RWPE2 (cell line): Measurements from ENCODE around the gene CLK2.

Source experiments
- ATAC-seq: fragments of 200-7000 bp; cut with Tn5 transposase; 3 replicates; pipeline ENCODE4 v1.9.1; 2021; ENCODE audit warnings: low read depth
- DNase-seq: peaks from one replicate; pipeline ENCODE4 v3.0.0-alpha.2; 2020; ENCODE audit warnings: low spot score
- H3K27ac ChIP-seq: fragments of 450-650 bp; 2 replicates; pipeline ENCODE4 v1.5.1; 2017; ENCODE audit warnings: mild to moderate bottlenecking; ENCODE audit not compliant: poor library complexity, severe bottlenecking
- H3K27me3 ChIP-seq: fragments of 250-450 bp; sonication (Bioruptor Pico); 2 replicates; pipeline ENCODE4 v1.5.1; 2021; ENCODE audit warnings: mild to moderate bottlenecking, moderate library complexity; ENCODE audit not compliant: insufficient read depth, poor library complexity, severe bottlenecking
- H3K36me3 ChIP-seq: fragments of 250-450 bp; sonication (Bioruptor Pico); 2 replicates; pipeline ENCODE4 v1.5.1; 2020; ENCODE audit warnings: low read depth, mild to moderate bottlenecking, moderate library complexity
- H3K4me1 ChIP-seq: fragments of 250-450 bp; sonication (Bioruptor Pico); 2 replicates; pipeline ENCODE4 v1.5.1; 2021; ENCODE audit warnings: mild to moderate bottlenecking, moderate library complexity; ENCODE audit not compliant: insufficient read depth, poor library complexity, severe bottlenecking
- H3K4me3 ChIP-seq: fragments of 250-450 bp; sonication (Bioruptor Pico); 2 replicates; pipeline ENCODE4 v1.5.1; 2021; ENCODE audit warnings: mild to moderate bottlenecking, moderate library complexity; ENCODE audit not compliant: severe bottlenecking
- H3K9me3 ChIP-seq: fragments of 250-450 bp; sonication (Bioruptor Pico); 2 replicates; pipeline ENCODE4 v1.5.1; 2021; ENCODE audit warnings: mild to moderate bottlenecking, moderate library complexity; ENCODE audit not compliant: severe bottlenecking
- TF ChIP-seq, protein P1 (sequence below): fragments of 450-650 bp; IDR thresholded peaks from one replicate; pipeline ENCODE4 v1.5.1; 2017; ENCODE audit warnings: mild to moderate bottlenecking, moderate library complexity; ENCODE audit not compliant: poor library complexity, severe bottlenecking

Gene CLK2

GRCh38 chr1:155320252-155320651 is 46.9 kb upstream of the CLK2 start:
- no peak for DNase-seq
- TF ChIP-seq, protein P1, sequence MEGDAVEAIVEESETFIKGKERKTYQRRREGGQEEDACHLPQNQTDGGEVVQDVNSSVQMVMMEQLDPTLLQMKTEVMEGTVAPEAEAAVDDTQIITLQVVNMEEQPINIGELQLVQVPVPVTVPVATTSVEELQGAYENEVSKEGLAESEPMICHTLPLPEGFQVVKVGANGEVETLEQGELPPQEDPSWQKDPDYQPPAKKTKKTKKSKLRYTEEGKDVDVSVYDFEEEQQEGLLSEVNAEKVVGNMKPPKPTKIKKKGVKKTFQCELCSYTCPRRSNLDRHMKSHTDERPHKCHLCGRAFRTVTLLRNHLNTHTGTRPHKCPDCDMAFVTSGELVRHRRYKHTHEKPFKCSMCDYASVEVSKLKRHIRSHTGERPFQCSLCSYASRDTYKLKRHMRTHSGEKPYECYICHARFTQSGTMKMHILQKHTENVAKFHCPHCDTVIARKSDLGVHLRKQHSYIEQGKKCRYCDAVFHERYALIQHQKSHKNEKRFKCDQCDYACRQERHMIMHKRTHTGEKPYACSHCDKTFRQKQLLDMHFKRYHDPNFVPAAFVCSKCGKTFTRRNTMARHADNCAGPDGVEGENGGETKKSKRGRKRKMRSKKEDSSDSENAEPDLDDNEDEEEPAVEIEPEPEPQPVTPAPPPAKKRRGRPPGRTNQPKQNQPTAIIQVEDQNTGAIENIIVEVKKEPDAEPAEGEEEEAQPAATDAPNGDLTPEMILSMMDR, result no peak
- H3K27me3 ChIP-seq, result no peaks in the 10 kb centered on the region
- H3K36me3 ChIP-seq, result peaks cover 52% of the 10 kb centered on the region
- H3K4me1 ChIP-seq, result no peaks in the 10 kb centered on the region
- ATAC-seq, result no peak
- peak overlapping the region; percentile 83 for H3K27ac ChIP-seq
- H3K4me3 ChIP-seq, result no peak overlapping the region
- H3K9me3 ChIP-seq, result no peaks in the 10 kb centered on the region

- H3K9me3 ChIP-seq, result no peaks in the 10 kb centered on the region
- H3K4me1 ChIP-seq, result no peaks in the 10 kb centered on the region
- no peaks in the 10 kb centered on the region for H3K27me3 ChIP-seq
- TF ChIP-seq, protein P1, result no peak
- no peak overlapping the region for H3K4me3 ChIP-seq
- H3K27ac ChIP-seq, result peak overlapping the region; percentile 83
- peaks cover 59% of the 10 kb centered on the region for H3K36me3 ChIP-seq
- ATAC-seq (no peak), DNase-seq (no peak)
These were observed 46.2 kb upstream of the CLK2 start for GRCh38 chr1:155319536-155319935.

- no peak overlapping the region for H3K27ac ChIP-seq
- peaks cover 74% of the 10 kb centered on the region for H3K36me3 ChIP-seq
- DNase-seq (no peak), ATAC-seq (no peak)
- H3K4me1 ChIP-seq, result no peaks in the 10 kb centered on the region
- no peak overlapping the region for H3K4me3 ChIP-seq
- TF ChIP-seq, protein P1, result no peak
- no peaks in the 10 kb centered on the region for H3K9me3 ChIP-seq
- no peaks in the 10 kb centered on the region for H3K27me3 ChIP-seq
These were observed 44.8 kb upstream of the CLK2 start for GRCh38 chr1:155318082-155318481.

GRCh38 chr1:155316922-155317321 is 43.6 kb upstream of the CLK2 start:
- no peak overlapping the region for H3K4me3 ChIP-seq
- ATAC-seq (no peak), DNase-seq (no peak)
- H3K27ac ChIP-seq, result no peak overlapping the region
- H3K4me1 ChIP-seq, result no peaks in the 10 kb centered on the region
- TF ChIP-seq, protein P1, result no peak
- no peaks in the 10 kb centered on the region for H3K9me3 ChIP-seq
- peaks cover 86% of the 10 kb centered on the region for H3K36me3 ChIP-seq
- H3K27me3 ChIP-seq, result no peaks in the 10 kb centered on the region

GRCh38 chr1:155313261-155313660 is 40.0 kb upstream of the CLK2 start:
- no peaks in the 10 kb centered on the region for H3K27me3 ChIP-seq
- H3K9me3 ChIP-seq, result no peaks in the 10 kb centered on the region
- H3K27ac ChIP-seq, result no peak overlapping the region
- ATAC-seq, result no peak
- H3K36me3 ChIP-seq, result peaks cover 85% of the 10 kb centered on the region
- H3K4me3 ChIP-seq, result no peak overlapping the region
- DNase-seq, result no peak
- peaks cover 12% of the 10 kb centered on the region for H3K4me1 ChIP-seq
- TF ChIP-seq, protein P1, result no peak
